HG03575 (cell line): ENCODE data around the gene TMEM178B.
"Not testable (repeated sequence)": the region's sequence is repeated elsewhere in the genome, so short reads cannot be mapped to it uniquely, and the experiment has no call there.

Experiments
- ATAC-seq: cut with Tn5 transposase; IDR thresholded peaks from one replicate; pipeline ENCODE4 v1.9.1; 2021; ENCODE audit not compliant: unreplicated experiment, insufficient number of reproducible peaks, low FRiP score; ENCODE audit errors: extremely low read depth

The TMEM178B gene

GRCh38 chr7:141166926-141167325 is 93.1 kb downstream of the TMEM178B start:
- no peak for ATAC-seq

DNA sequence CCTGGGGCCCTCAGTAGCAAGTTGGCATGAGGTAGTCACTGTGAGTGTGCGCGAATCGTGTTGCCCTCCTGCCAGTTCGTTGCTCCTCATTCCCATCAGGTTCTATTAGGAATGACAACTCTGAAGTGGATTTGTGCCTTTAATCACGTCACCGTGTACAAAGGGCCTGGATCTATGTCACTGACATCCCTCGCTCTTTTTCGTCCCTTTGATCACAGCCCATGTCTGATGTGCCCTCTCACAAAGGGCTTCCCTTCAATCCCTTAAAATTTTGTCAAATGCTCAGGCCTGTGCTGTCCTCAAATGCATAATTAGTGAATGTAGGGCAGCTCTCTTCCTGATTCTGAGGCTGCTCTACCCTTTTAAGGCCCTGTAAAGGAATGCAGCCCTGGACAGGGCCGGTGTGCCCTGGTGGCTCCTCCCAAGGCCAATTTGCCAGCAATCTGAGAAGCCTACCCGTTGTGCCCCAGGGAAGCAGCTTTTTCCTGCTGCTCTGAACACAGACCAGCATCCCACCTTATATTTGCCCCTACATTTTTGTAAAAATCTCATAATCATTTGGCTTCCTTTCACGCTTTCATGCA is 93.6 kb downstream of the TMEM178B start:
- ATAC-seq = no peak

GRCh38 chr7:141169157-141169556 is 95.3 kb downstream of the TMEM178B start:
- ATAC-seq = not testable (repeated sequence)

GRCh38 chr7:141175728-141176127 is 101.9 kb downstream of the TMEM178B start:
- not testable (repeated sequence) for ATAC-seq

DNA sequence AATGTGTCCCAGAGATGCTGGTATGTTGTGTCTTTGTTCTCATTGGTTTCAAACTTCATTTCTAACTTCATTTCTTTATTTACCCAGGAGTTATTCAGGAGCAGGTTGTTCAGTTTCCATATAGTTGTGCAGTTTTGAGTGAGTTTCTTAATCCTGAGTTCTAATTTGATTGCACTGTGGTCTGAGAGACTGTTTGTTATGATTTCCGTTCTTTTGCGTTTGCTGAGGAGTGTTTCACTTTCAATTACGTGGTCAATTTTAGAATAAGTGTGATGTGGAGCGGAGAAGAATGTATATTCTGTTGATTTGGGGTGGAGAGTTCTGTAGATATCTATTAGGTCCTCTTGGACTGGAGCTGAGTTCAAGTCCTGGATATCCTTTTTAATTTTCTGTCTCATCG is 103.3 kb downstream of the TMEM178B start:
- ATAC-seq = not testable (repeated sequence)

DNA sequence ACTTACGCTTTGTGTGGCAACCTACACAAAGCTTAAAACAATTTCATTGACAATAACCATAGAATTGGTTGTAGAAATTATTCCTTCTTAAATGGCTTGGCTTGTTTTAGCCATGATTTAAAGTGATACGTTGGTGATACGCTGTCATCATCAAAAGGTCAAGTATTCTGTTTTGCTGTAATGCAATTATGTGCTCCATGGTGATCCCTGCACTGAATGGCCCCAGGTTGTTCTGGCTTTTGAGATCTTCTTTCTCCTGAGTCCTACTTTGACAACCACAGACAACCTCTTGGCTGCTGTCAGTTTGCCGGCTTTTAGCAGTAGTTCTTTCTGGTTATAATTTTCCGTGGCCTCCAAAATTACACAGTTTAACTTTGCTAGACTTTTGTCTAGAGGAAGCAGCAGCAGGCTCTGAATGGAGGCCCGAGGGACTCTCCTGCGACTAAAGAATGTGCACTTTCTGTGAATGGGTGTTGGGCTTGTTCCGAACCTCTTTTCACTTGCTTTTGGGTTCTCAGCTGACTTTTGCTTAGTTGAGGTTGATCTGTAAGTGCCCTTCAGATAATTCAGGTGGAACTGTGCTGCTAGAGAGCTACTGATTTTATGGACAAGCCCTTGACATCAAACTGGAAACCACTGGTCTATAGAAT is 104.7 kb downstream of the TMEM178B start:
- ATAC-seq = no peak

DNA sequence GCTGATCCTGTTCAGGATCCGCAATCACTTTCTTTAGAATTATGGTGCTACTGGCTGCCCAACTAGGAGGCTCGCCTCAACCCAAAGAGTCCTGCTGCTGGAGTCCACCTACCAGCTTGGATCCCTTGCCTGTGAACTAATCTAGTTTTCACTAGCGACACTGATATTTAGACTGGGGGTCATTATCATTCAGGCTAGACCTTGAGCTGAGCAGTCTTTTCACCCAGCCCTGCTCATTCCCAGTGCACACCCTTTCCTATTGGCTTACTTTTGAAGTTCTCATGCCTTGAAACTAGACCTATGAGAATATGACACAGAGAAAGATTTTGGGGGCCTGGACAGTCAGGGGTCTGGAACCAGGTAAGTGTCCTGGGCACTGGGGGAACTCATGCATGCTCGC is 107.9 kb downstream of the TMEM178B start:
- no peak for ATAC-seq

GRCh38 chr7:141184532-141185190 is 110.8 kb downstream of the TMEM178B start:
- ATAC-seq = no peak

- ATAC-seq = no peak
These were observed 111.6 kb downstream of the TMEM178B start for GRCh38 chr7:141185369-141185967.

DNA sequence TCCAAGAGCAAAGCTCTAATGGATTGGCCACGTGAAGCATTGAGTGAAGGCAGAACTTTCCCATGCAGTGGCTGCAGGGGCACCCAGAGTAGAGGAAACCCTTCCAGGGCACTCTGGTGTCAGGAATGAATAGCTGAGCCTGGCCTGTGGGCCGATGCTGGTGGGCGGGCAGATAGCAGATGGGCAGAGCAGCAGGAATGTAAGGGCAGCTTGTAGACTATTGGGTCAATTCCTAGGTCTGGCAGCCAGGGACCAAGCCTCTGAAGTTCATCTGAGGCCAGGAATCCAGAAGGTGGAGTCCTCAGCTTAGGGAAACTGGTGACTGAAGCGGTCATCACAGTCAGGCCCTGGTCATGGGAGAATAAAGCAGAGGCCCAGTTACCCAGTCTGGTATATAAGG is 115.4 kb downstream of the TMEM178B start:
- ATAC-seq = no peak

DNA sequence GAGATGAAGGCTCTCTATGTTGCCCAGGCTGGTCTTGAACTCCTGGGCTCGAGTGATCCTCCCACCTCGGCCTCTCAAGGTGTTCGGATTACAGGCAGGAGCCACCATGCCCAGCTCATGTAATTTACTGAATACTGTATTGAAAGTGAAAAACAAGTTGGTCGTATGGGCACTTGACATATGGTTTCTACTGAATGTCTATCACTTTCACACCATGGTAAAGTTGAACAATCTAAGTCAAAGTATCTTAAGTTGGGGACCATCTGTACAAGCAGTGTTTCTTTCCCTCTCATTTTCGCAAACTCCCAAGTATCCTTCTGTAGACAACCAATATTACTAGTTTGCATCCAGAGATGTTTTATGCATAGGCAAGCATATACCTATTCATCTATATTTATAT is 116.6 kb downstream of the TMEM178B start:
- no peak for ATAC-seq

DNA sequence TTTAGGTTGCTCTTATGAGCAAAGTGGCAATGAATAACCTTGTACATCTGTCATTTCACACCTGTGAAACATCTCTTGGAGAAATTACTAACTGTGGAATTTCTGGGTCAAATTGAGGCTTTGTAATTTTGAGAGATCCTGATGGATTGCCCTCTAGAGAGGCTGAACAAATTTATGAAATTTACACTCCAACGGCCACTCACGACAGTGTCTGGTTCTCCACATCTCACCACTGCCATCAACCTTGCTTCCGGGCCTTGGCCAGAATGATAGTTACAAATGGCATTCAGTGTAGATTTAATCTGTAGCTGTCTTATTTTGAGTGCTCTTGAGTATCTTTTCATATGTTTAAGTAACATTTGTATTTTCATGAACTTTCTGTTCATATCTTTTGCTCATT is 117.4 kb downstream of the TMEM178B start:
- no peak for ATAC-seq

- ATAC-seq = no peak
These were observed 119.2 kb downstream of the TMEM178B start for GRCh38 chr7:141193066-141193465.

- not testable (repeated sequence) for ATAC-seq
These were observed 121.9 kb downstream of the TMEM178B start for GRCh38 chr7:141195722-141196121.

DNA sequence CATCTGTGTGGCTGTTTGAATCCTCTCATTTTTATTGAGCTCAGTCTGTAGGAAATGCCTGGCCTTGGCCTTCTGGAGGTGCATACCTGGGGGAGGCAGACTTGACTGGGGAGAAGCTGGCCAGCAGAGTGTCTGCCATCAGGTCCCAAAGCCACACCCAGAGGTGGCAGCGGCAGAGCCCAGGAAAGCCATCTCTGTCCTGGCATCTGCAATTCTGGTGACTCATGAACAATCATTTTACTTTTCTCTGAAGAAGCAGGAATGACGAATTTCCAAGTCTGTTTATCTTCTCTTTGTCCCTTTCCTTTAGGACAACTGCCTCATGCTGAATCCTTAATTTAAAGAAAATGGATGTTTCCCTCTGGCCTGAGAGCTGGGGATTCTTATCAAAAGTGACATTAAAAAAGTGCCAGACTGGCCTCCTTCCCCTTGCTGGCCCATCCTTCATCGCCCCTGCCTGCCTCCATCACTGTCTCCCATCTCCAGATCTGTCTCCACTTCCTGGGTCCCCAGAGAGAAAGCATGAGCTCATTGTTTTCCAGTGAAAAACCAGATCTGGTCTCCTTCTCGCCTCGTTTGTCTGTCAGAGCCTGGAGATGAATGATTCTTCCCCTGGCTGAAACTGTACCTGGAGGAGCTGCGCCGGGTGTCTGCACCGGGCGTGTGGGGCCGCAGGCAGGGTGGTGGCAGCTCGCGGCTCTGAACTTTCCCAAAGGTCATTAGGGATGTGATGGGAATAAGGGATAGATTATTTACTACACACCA is 124.5 kb downstream of the TMEM178B start:
- ATAC-seq = no peak

DNA sequence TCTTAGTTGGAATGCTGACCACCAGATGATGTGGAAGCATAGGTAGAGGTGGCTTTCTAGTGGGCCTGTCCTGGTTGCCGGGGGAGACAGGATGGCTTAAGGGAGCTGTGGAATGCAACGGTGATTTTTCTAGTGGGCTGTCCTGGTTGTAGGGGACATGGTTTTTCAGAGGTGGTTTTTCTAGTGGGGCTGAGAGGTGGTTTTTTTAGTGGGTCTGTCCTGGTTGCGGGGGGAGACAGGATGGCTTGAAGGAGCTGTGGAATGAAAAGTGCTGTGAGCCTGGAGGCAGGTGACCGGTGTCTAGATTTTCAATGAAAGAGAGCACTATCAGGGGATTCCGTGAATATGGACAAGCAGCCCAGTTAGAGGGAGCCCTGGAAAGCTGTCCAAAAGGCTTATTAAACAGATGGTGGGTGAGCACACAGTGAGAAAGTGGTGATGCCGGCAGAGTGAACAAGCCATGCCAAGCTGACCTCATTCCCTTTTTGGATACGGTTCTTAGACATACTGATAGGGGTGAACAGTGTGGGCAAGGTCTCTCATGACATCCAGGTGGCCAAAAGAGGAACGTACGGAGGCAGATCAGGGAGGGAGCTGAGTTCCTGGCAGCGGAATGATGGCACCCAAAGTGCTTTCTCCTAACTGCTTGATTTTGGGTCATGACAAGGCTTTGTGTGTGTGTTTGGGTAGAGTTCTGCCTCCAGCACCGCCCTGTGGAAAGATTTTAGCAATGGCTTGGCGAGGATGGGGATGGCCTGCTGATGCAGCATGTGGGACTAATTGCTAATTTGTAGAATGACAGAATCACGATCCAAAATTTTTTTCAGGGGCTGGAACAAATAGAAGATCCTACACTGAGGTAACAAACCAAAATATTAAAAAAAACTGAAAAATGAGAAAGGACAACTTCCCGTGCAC is 126.6 kb downstream of the TMEM178B start:
- no peak for ATAC-seq

DNA sequence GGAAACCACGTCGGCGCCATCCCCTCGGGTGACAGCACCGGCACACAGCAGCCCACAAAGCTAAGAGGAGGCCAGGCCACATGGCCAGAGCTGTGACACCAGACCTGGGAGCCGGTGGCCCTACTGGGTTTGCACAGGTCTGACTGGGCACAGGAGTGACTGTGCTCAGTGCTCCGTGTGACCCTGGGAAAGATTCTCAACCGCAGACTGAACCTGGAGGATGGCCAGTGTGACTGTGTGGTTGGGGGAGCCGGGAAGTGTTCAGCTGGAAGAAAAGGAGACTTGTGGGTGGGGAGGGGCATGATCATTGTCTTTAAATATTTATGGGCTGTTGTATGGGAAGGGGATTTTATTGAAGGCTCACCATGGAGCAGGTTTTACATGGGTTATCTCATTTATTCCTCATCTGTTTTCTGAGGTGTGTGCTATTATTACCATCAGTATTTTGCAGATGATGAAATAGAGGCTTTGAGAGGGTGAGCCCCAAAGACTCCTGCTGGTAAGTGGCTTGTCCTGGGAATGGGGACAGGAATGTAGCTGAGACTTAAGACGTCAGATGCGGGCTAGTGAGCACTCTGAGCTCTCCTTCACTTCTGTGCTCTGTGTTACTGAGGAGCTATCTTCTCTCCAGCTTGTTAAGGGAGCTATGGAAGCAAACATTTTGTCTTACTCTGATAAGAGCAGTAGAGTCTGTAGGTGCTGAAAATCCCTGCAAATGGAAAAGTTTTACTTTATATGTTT is 127.5 kb downstream of the TMEM178B start:
- ATAC-seq = no peak

DNA sequence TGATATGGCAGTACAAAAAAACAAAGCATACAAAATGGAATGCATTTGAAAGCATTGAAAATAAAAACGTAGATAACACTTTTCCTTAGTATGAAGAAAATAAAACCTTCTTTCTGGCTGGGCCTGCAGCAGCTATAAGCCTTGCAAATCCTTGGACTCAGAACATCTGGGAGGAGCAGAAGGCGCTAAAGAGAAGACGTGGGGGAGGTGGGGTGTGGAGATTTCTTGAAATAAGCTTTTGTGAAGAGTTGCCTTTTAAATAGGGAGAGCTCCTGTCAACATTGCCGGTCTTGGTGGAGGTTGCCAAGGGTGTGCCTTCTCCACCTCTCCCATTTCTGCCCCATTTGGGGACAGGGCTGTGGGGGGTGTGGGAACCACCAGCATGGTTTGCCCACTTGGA is 128.7 kb downstream of the TMEM178B start:
- no peak for ATAC-seq
